ENCODE results near the gene ERICH6.

- TF ChIP-seq POLR2AphosphoS5 (IDR thresholded peaks at IDR 0.05; ENCODE audit: low read depth, low read length) (no peak), SIN3A (IDR thresholded peaks at IDR 0.05; ENCODE audit: borderline replicate concordance, insufficient read depth, low read length) (no peak), TAF1 (IDR thresholded peaks at IDR 0.05; ENCODE audit: borderline replicate concordance, insufficient read depth, low read length) (no peak)
- TF ChIP-seq, protein P1, sequence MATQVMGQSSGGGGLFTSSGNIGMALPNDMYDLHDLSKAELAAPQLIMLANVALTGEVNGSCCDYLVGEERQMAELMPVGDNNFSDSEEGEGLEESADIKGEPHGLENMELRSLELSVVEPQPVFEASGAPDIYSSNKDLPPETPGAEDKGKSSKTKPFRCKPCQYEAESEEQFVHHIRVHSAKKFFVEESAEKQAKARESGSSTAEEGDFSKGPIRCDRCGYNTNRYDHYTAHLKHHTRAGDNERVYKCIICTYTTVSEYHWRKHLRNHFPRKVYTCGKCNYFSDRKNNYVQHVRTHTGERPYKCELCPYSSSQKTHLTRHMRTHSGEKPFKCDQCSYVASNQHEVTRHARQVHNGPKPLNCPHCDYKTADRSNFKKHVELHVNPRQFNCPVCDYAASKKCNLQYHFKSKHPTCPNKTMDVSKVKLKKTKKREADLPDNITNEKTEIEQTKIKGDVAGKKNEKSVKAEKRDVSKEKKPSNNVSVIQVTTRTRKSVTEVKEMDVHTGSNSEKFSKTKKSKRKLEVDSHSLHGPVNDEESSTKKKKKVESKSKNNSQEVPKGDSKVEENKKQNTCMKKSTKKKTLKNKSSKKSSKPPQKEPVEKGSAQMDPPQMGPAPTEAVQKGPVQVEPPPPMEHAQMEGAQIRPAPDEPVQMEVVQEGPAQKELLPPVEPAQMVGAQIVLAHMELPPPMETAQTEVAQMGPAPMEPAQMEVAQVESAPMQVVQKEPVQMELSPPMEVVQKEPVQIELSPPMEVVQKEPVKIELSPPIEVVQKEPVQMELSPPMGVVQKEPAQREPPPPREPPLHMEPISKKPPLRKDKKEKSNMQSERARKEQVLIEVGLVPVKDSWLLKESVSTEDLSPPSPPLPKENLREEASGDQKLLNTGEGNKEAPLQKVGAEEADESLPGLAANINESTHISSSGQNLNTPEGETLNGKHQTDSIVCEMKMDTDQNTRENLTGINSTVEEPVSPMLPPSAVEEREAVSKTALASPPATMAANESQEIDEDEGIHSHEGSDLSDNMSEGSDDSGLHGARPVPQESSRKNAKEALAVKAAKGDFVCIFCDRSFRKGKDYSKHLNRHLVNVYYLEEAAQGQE (IDR thresholded peaks at IDR 0.05; ENCODE audit: insufficient read depth in 1 of 2, low read depth in 2 of 2, low read length in 2 of 2): no peak
Observed at GRCh38 chr3:150687613-150688012, 16.1 kb downstream of the ERICH6 start.

All from PFSK-1 (cell line).